ENCODE results near the gene RAB11FIP4. TPM values are rescaled to one million over a fixed set of nuclear protein-coding genes. Genes with fewer than 3 reads are reported as not detected.

RAB11FIP4 gene
- total RNA-seq, 4 donors from 2014 or later: 9.9 to 23.6 (median 16.1) TPM

DNA sequence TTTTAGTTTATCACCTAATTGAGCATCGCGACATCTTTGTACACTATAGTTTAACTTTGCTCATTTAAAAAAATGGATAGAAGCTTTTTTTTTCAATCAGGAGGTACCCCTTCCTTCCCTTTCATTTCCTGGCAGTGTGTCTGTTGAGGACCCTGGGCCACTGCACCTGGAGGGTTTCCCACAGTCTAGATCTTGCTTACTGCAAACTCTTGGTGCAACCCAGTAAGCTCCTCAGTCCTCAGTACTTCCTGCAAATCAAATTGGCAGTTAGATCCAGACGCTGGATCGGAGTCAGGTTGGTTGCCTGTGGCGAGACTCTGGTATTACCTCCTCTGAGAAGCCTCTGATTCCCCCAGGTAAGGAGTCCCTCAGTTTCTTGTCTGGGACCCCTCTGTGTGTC lies 162.0 kb downstream of the RAB11FIP4 start:
- Histone ChIP-seq H3K9me3 (no peaks in the 10 kb centered on the region), H3K27ac (no peak overlapping the region), H3K27me3 (no peaks in the 10 kb centered on the region), H3K36me3 (no peaks in the 10 kb centered on the region), H3K4me3 (no peak overlapping the region), H3K4me1 (peaks cover 4 to 23% (median 5%) of the 10 kb centered on the region in 3 donors)
- no peak for DNase-seq
- TF ChIP-seq, protein P1, sequence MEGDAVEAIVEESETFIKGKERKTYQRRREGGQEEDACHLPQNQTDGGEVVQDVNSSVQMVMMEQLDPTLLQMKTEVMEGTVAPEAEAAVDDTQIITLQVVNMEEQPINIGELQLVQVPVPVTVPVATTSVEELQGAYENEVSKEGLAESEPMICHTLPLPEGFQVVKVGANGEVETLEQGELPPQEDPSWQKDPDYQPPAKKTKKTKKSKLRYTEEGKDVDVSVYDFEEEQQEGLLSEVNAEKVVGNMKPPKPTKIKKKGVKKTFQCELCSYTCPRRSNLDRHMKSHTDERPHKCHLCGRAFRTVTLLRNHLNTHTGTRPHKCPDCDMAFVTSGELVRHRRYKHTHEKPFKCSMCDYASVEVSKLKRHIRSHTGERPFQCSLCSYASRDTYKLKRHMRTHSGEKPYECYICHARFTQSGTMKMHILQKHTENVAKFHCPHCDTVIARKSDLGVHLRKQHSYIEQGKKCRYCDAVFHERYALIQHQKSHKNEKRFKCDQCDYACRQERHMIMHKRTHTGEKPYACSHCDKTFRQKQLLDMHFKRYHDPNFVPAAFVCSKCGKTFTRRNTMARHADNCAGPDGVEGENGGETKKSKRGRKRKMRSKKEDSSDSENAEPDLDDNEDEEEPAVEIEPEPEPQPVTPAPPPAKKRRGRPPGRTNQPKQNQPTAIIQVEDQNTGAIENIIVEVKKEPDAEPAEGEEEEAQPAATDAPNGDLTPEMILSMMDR (IDR thresholded peaks at IDR 0.05): no peak
- no peak for TF ChIP-seq POLR2A (IDR thresholded peaks at IDR 0.05)
- intact Hi-C loops (cut with DNase I): no loop called here
- 78 to 85% methylated on average over 4 to 5 of the region's 5 CpGs for whole genome bisulfite sequencing, 2 donors

DNA sequence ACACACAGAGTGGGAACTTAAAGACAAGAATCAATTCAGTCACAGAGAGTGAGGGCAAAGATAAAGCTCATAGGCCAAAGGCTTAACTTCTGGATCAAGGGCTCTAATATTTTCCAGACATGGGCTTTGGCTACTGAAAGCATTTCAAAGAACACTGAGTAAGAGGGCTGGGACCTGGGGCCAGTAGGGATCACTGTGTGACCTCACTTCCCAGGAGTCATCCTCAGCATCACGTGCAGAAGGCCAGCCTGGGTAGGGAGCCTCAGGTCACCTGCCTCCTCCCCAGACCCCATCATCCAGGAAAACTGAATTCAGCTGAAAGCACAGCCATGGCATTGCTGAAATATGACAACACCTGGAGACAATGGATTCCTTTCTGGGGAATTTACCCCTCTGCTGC lies 163.5 kb downstream of the RAB11FIP4 start:
- no peak overlapping the region for H3K4me3 ChIP-seq
- TF ChIP-seq POLR2A (IDR thresholded peaks at IDR 0.05): no peak
- TF ChIP-seq, protein P1 (IDR thresholded peaks at IDR 0.05): no peak
- intact Hi-C loops (cut with DNase I): loop anchor here (5.0 kb wide), 1 partner anchor 287 kb away; no protein-coding TSS in a partner anchor
- no peaks in the 10 kb centered on the region for H3K36me3 ChIP-seq
- peaks cover 5 to 25% (median 9%) of the 10 kb centered on the region in 3 donors for H3K4me1 ChIP-seq
- DNase-seq: no peak
- H3K9me3 ChIP-seq: no peaks in the 10 kb centered on the region
- no peaks in the 10 kb centered on the region for H3K27me3 ChIP-seq
- 80% methylated on average over 1 of the region's 1 CpG; no CpG with 5 or more reads in 1 of the 2 donors for WGBS, 2 donors
- H3K27ac ChIP-seq: no peak overlapping the region

DNA sequence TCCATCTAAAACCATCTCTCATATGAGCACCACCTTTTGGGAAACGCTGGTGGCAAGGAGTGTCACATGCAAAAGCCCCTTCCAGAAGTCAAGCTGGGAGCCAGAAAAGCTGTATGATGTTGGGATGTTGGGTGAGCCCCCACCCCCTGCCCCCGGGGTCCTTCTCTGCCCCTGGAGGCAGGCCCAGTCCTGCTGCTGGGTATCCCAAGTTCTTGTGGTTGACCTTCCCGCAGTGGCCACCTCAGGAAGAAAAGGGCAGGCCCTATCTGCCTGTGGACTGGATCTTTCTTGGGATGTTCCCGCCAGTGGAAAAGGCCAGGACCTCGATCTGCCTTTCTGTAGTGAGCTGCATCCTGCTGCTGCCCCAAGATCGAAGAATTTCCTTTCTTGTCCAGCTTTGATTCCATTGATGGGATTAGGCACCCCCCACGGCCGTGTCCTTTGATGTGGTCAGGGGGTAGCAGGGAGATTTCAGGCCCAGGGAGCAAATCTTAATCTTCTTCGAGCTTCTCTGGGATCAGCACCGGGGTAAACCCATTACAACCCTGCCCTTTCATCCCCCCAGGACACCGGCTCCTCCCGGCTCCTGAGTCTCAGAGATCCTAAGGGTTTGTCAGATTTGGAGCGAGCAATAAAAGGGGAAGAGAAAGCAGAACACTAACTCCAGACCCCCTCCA lies 165.6 kb downstream of the RAB11FIP4 start:
- no peak overlapping the region for H3K4me3 ChIP-seq
- 70 to 82% methylated on average over 8 to 11 of the region's 13 CpGs for WGBS, 2 donors
- H3K4me1 ChIP-seq: peaks cover 20 to 37% (median 25%) of the 10 kb centered on the region in 3 donors
- H3K9me3 ChIP-seq: no peaks in the 10 kb centered on the region
- no peaks in the 10 kb centered on the region for H3K27me3 ChIP-seq
- intact Hi-C loops (cut with DNase I): loop anchor here (5.0 kb wide), 1 partner anchor 285 kb away; no protein-coding TSS in a partner anchor
- no peak for DNase-seq
- H3K36me3 ChIP-seq: no peaks in the 10 kb centered on the region
- no peak for TF ChIP-seq POLR2A (IDR thresholded peaks at IDR 0.05)
- TF ChIP-seq, protein P1 (IDR thresholded peaks at IDR 0.05): no peak
- no peak overlapping the region for H3K27ac ChIP-seq

DNA sequence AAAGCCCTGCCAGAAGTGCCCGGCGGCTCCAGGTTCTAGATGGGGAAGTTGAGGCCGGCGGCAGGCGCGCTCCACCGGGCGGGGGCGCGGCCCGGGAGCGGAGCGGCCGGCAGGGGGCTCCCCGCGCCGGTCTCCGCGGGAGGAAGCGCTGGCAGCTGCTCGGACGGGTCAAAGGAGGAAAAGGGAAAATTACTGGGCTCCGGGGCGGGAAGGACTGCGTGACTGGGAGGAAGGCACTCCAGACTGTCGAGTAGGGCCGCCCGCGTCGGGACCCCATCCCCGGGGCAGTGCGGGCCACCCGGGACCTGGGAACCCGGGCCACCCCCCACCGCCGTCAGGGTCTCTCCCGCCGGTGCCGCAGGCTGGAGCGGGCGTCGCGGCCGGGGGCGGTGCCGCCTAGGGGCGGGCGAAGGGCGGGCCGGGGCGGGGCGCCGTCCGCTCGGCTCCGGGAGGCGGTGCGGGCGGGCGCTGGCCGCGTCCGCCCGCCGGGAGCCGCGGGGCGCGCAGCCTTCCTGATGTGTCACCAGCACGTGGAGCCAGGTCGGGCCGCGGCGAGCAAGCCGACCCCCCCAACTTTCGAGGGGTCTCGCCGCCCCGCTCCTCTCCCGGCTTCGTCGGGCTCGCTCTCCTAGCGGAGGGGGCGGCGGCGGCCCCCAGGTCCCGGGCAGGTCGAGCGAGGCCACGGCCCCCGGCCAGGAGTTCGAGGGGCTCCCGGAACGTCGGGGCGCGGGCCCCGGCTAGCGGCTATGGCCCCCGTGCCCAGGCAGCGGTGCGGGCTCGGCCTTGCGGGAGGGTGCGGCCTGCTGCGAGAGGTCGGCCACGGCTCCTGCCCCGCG lies 167.5 kb downstream of the RAB11FIP4 start:
- WGBS, 2 donors: 0% methylated on average over 9 of the region's 111 CpGs; no CpG with 5 or more reads in 1 of the 2 donors
- H3K4me3 ChIP-seq: peak overlapping the region; percentile 66 to 91 (median 70)
- peaks cover 0 to 5% (median 0%) of the 10 kb centered on the region in 3 donors for H3K36me3 ChIP-seq
- H3K9me3 ChIP-seq: no peaks in the 10 kb centered on the region
- TF ChIP-seq, protein P1 (IDR thresholded peaks at IDR 0.05): peak; percentile 74 to 96 (median 93)
- TF ChIP-seq POLR2A (IDR thresholded peaks at IDR 0.05): peak in 2 of 4 donors; percentile 10 to 69
- H3K27me3 ChIP-seq: no peaks in the 10 kb centered on the region
- H3K4me1 ChIP-seq: peaks cover 25 to 52% (median 30%) of the 10 kb centered on the region in 3 donors
- intact Hi-C loops (cut with DNase I): loop anchor here (5.0 kb wide), 1 partner anchor 283 kb away; no protein-coding TSS in a partner anchor
- DNase-seq: no peak
- H3K27ac ChIP-seq: peak overlapping the region; percentile 91 to 93 (median 92)
